HG03571 (cell line): ENCODE results near the gene PASK.

Experiments
- ATAC-seq: cut with Tn5 transposase; IDR thresholded peaks from one replicate; pipeline ENCODE4 v1.9.1; 2021; ENCODE audit not compliant: unreplicated experiment

The PASK gene

GRCh38 chr2:241068136-241068941 is 80.9 kb downstream of the PASK start:
- no peak for ATAC-seq

DNA sequence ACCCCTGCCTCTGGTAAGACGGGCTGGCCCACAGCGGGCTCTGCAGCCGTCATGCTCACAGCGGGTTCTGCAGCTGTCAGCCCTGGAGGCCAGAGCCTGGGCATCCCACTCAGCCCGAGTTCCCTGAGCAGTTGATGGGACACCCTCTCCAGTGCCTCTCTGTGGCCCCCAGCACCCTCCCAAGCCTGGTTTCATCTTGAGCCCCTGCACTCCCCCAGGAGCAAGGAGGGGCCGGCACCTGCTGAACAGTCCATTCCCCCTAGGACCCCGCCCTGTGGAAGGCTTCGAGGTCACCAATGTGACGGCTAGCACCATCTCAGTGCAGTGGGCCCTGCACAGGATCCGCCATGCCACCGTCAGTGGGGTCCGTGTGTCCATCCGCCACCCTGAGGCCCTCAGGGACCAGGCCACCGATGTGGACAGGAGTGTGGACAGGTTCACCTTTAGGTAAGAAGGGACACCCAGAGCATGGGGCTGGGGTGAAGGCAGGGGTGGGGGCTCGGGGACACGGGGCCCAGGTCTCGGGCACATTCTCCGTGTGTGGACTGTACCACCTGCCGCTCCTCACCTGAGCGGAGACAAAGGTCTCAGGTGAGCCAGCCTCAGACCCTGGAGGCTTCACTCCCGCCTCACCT is 81.7 kb downstream of the PASK start:
- no peak for ATAC-seq

DNA sequence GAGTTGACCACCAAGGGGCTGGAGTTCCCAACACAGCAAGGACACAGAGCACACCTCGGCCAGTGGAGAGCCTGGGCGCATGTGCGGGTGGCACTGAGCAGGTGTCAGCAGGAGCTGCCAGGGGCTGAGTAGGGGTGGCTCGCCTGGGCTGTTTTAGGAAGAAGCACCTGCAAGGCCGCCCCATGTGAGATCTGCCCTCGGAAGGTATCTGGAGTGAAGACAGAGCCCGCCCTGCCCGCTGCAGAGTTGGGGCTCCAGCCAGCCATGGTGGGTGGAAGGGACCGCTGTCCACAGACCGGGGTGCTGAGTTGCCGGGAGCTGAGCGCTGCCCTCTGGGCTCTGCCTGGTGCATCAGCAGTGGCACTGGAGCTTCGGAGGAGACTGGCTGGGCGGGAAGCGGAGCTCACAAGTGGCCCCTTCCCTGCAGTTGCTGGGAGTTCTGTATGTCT is 82.4 kb downstream of the PASK start:
- ATAC-seq, result no peak

DNA sequence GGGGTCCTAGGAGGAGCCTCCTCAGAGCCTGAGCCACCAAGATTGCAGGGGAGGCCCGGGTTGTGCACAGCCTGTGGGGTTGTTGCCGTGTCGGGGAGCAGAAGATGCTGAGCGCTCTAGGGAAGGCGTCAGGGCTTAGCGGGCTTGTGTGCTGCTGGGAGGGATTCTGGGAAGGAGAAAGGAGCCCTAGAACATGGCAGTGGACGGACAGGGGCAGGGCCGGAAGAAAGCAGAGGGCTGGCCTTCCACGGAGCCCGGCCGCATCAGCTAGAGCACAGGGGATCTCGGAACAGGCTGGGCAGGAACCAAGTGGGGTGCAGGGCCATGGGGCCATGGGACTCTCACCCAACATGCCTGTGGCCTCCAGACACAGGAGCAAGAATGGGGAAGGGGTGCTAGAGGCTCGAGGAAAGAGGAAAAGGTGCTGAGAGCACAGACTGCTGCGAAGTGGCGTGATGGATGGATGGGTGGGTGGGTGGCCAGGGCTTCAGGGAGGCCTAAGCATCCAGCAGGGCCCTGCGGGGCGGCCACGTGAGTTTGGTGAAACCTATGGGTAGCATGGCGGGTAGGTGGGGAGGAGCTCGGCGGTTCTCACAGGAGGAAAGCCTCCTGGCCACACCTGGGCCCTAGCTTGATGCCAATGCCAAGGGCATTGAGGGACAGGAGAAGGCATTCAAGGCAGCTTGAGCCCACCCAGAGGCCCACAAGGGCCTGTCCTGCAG is 82.9 kb downstream of the PASK start:
- no peak for ATAC-seq

GRCh38 chr2:241065355-241065803 is 83.9 kb downstream of the PASK start:
- no peak for ATAC-seq

GRCh38 chr2:241064802-241065354 is 84.4 kb downstream of the PASK start:
- no peak for ATAC-seq

GRCh38 chr2:241064008-241064801 is 85.1 kb downstream of the PASK start:
- no peak for ATAC-seq

- ATAC-seq, result no peak
These were observed 85.7 kb downstream of the PASK start for GRCh38 chr2:241063587-241063986.

GRCh38 chr2:241063093-241063551 is 86.2 kb downstream of the PASK start:
- ATAC-seq, result no peak

GRCh38 chr2:241062389-241063092 is 86.7 kb downstream of the PASK start:
- no peak for ATAC-seq

DNA sequence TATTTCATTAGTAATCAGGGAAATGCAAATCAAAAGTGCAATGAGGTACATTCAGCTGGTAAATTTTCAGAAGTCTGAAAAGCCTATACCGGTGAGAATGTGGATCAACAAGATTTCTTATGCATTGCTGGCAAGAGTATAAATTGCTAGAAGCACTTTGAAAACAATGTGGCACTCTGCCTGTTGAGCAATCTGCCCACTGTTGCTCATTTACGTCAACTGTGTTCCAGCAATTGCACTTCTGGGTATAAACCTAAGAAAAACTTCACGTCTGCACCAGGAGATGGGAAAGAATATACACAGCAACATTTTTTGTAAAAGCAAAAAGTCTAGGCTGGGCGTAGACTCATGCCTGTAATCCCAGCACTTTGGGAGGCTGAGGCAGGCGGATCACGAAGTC is 88.0 kb downstream of the PASK start:
- ATAC-seq, result no peak
